ENCODE measurements around the gene LPCAT4. TPM values are rescaled to one million over a fixed set of nuclear protein-coding genes. Genes with fewer than 3 reads are reported as not detected.
"Not testable (repeated sequence)": the region's sequence is repeated elsewhere in the genome, so short reads cannot be mapped to it uniquely, and the experiment has no call there.

Gene LPCAT4
- total RNA-seq, 1 experiment from 2014 or later: 77.1 TPM

DNA sequence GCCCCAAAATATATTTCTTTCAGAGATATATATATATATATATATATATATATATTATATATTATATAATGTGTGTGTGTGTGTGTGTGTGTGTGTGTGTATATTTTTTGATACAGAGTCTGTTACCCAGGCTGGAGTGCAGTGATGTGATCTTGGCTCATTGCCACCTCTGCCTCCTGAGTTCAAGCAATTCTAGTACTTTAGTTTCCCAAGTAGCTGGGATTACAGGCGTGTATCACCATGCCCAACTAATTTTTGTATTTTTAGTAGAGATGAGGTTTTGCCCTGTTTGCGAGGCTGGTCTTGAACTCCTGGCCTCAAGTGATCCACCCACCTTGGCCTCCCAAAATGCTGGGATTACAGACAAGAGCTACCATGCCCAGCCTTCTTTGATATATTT is 8.5 kb upstream of the LPCAT4 start:
- ATAC-seq; H4K20me1 ChIP-seq (ENCODE audit: insufficient read depth); H3K4me1 ChIP-seq (ENCODE audit: control insufficient read depth in 1 of 2, insufficient read depth in 2 of 2, low read length in 2 of 2); H3K27ac ChIP-seq (ENCODE audit: low read depth, low read length); H3K9me3 ChIP-seq (ENCODE audit: control insufficient read depth in 1 of 2, insufficient read depth in 1 of 2, low read depth in 1 of 2, low read length in 2 of 2); H3K4me3 ChIP-seq (replicated peaks in 1 of 2; ENCODE audit: low read depth in 1 of 2, low read length in 2 of 2); POLR2A ChIA-PET; RAD21 ChIA-PET (ENCODE audit: low non-redundant PET in 1 of 2, low total read pairs in 2 of 2, uncharacterized antibody in 2 of 2, unreplicated experiment in 2 of 2); BruUV-seq (replicated peaks); H3K79me2 ChIP-seq (ENCODE audit: insufficient read depth, low read length); H3K36me3 ChIP-seq (ENCODE audit: control insufficient read depth in 1 of 2, insufficient read depth in 2 of 2, low read length in 2 of 2); H2AFZ ChIP-seq (ENCODE audit: low read depth, low read length, poor library complexity, severe bottlenecking); H3K27me3 ChIP-seq (ENCODE audit: insufficient read depth, low read length); H3K9ac ChIP-seq (ENCODE audit: low read length); H3K9me2 ChIP-seq (ENCODE audit: insufficient read depth); H3K4me2 ChIP-seq (ENCODE audit: low read length); DNase-seq (ENCODE audit: low read depth, low spot score); intact Hi-C loops (cut with micrococcal nuclease): not testable (repeated sequence)
- CTCF ChIA-PET: interaction anchor here (1.1 kb wide), 1 partner anchor 17 kb away, joined by 3 read pairs; no protein-coding TSS in a partner anchor

DNA sequence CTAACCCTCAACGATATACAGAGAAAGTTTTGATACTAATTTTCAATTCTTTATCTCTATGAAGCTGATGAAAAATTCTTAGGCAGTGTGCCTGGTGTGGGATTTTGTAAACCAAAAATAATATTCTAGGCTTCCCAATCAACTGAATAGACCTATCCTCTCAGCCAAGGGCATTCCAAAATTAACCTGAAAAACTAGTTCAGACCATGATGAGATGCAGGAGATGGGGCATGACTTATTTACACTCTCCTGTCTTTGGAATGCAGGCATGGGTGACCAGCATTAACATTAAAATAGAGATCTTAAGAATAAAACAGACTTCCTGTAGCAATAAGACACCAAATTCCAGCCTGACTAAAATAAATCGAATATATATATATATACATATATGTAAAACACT is 7.8 kb upstream of the LPCAT4 start:
- H3K79me2 ChIP-seq (ENCODE audit: insufficient read depth, low read length): no peaks in the 10 kb centered on the region
- H3K9me2 ChIP-seq (ENCODE audit: insufficient read depth): no peaks in the 10 kb centered on the region
- no peaks in the 10 kb centered on the region for H3K4me1 ChIP-seq (ENCODE audit: control insufficient read depth in 1 of 2, insufficient read depth in 2 of 2, low read length in 2 of 2)
- H3K9ac ChIP-seq (ENCODE audit: low read length): no peak overlapping the region
- H3K4me2 ChIP-seq (ENCODE audit: low read length): no peak overlapping the region
- H2AFZ ChIP-seq (ENCODE audit: low read depth, low read length, poor library complexity, severe bottlenecking): no peak overlapping the region
- ChIA-PET POLR2A (no interaction called here), RAD21 (ENCODE audit: low non-redundant PET in 1 of 2, low total read pairs in 2 of 2, uncharacterized antibody in 2 of 2, unreplicated experiment in 2 of 2) (no interaction called here), CTCF (no interaction called here)
- no peaks in the 10 kb centered on the region for H3K36me3 ChIP-seq (ENCODE audit: control insufficient read depth in 1 of 2, insufficient read depth in 2 of 2, low read length in 2 of 2)
- intact Hi-C loops (cut with micrococcal nuclease): no loop called here
- H3K27ac ChIP-seq (ENCODE audit: low read depth, low read length): no peak overlapping the region
- no peaks in the 10 kb centered on the region for H3K27me3 ChIP-seq (ENCODE audit: insufficient read depth, low read length)
- ATAC-seq (no peak), DNase-seq (ENCODE audit: low read depth, low spot score) (no peak)
- BruUV-seq (replicated peaks): no TSS peak
- no peak overlapping the region for H3K4me3 ChIP-seq (replicated peaks in 1 of 2; ENCODE audit: low read depth in 1 of 2, low read length in 2 of 2)
- H4K20me1 ChIP-seq (ENCODE audit: insufficient read depth): no peaks in the 10 kb centered on the region
- no peaks in the 10 kb centered on the region for H3K9me3 ChIP-seq (ENCODE audit: control insufficient read depth in 1 of 2, insufficient read depth in 1 of 2, low read depth in 1 of 2, low read length in 2 of 2)
- TF ChIP-seq, protein P1, sequence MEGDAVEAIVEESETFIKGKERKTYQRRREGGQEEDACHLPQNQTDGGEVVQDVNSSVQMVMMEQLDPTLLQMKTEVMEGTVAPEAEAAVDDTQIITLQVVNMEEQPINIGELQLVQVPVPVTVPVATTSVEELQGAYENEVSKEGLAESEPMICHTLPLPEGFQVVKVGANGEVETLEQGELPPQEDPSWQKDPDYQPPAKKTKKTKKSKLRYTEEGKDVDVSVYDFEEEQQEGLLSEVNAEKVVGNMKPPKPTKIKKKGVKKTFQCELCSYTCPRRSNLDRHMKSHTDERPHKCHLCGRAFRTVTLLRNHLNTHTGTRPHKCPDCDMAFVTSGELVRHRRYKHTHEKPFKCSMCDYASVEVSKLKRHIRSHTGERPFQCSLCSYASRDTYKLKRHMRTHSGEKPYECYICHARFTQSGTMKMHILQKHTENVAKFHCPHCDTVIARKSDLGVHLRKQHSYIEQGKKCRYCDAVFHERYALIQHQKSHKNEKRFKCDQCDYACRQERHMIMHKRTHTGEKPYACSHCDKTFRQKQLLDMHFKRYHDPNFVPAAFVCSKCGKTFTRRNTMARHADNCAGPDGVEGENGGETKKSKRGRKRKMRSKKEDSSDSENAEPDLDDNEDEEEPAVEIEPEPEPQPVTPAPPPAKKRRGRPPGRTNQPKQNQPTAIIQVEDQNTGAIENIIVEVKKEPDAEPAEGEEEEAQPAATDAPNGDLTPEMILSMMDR (IDR thresholded peaks at IDR 0.05 in 2 of 3, conservative IDR thresholded peaks at IDR 0.05 in 1 of 3; ENCODE audit: borderline replicate concordance in 1 of 3, insufficient read depth in 1 of 3, low read depth in 2 of 3, low read length in 2 of 3): no peak
- no peak for TF ChIP-seq ZNF274 (IDR thresholded peaks at IDR 0.05; ENCODE audit: low read depth, low read length)
- TF ChIP-seq FOSL1 (IDR thresholded peaks at IDR 0.05; ENCODE audit: low read depth): no peak
- no peak for TF ChIP-seq EGR1 (IDR thresholded peaks at IDR 0.05; ENCODE audit: low read depth)
- TF ChIP-seq SIN3A (IDR thresholded peaks at IDR 0.05; ENCODE audit: low read depth): no peak
- TF ChIP-seq, protein P2, sequence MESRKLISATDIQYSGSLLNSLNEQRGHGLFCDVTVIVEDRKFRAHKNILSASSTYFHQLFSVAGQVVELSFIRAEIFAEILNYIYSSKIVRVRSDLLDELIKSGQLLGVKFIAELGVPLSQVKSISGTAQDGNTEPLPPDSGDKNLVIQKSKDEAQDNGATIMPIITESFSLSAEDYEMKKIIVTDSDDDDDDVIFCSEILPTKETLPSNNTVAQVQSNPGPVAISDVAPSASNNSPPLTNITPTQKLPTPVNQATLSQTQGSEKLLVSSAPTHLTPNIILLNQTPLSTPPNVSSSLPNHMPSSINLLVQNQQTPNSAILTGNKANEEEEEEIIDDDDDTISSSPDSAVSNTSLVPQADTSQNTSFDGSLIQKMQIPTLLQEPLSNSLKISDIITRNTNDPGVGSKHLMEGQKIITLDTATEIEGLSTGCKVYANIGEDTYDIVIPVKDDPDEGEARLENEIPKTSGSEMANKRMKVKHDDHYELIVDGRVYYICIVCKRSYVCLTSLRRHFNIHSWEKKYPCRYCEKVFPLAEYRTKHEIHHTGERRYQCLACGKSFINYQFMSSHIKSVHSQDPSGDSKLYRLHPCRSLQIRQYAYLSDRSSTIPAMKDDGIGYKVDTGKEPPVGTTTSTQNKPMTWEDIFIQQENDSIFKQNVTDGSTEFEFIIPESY (IDR thresholded peaks at IDR 0.05; ENCODE audit: extremely low read depth, insufficient replicate concordance, low read length): no peak
- no peak for TF ChIP-seq CEBPB (IDR thresholded peaks at IDR 0.05; ENCODE audit: low read depth)
- no peak for TF ChIP-seq JUND (IDR thresholded peaks at IDR 0.05)
- no peak for TF ChIP-seq RAD21 (IDR thresholded peaks at IDR 0.05; ENCODE audit: low read depth)
- TF ChIP-seq, protein P3, sequence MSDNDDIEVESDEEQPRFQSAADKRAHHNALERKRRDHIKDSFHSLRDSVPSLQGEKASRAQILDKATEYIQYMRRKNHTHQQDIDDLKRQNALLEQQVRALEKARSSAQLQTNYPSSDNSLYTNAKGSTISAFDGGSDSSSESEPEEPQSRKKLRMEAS (IDR thresholded peaks at IDR 0.05): no peak
- TF ChIP-seq EZH2phosphoT487 (IDR thresholded peaks at IDR 0.05; ENCODE audit: borderline replicate concordance): no peak
- no peak for TF ChIP-seq SRF (IDR thresholded peaks at IDR 0.05; ENCODE audit: low read depth)
- TF ChIP-seq, protein P4, sequence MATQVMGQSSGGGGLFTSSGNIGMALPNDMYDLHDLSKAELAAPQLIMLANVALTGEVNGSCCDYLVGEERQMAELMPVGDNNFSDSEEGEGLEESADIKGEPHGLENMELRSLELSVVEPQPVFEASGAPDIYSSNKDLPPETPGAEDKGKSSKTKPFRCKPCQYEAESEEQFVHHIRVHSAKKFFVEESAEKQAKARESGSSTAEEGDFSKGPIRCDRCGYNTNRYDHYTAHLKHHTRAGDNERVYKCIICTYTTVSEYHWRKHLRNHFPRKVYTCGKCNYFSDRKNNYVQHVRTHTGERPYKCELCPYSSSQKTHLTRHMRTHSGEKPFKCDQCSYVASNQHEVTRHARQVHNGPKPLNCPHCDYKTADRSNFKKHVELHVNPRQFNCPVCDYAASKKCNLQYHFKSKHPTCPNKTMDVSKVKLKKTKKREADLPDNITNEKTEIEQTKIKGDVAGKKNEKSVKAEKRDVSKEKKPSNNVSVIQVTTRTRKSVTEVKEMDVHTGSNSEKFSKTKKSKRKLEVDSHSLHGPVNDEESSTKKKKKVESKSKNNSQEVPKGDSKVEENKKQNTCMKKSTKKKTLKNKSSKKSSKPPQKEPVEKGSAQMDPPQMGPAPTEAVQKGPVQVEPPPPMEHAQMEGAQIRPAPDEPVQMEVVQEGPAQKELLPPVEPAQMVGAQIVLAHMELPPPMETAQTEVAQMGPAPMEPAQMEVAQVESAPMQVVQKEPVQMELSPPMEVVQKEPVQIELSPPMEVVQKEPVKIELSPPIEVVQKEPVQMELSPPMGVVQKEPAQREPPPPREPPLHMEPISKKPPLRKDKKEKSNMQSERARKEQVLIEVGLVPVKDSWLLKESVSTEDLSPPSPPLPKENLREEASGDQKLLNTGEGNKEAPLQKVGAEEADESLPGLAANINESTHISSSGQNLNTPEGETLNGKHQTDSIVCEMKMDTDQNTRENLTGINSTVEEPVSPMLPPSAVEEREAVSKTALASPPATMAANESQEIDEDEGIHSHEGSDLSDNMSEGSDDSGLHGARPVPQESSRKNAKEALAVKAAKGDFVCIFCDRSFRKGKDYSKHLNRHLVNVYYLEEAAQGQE (IDR thresholded peaks at IDR 0.05; ENCODE audit: low read depth): no peak
- TF ChIP-seq POLR2A (IDR thresholded peaks at IDR 0.05; ENCODE audit: borderline replicate concordance, extremely low read depth, insufficient read depth, insufficient read length): no peak
- TF ChIP-seq POLR2AphosphoS5 (IDR thresholded peaks at IDR 0.05; ENCODE audit: low read depth, low read length): no peak
